Fibroblast of lung (primary cell): ENCODE results near the gene EIF4G2. TPM values are rescaled to one million over a fixed set of nuclear protein-coding genes. Genes with fewer than 3 reads are reported as not detected.

Experiments
- DNase-seq, 2 donors: peaks; one replicate each; pipeline versions ENCODE4 v3.0.0 to v3.0.0-alpha.2; 2010; ENCODE audit warnings: low read depth in 2 of 2
- H2AFZ ChIP-seq: 2 replicates; pipeline ENCODE4 v1.5.1; 2012; ENCODE audit warnings: low read length, control low read depth, inconsistent platforms
- H3K27ac ChIP-seq: 2 replicates; pipeline ENCODE4 v1.5.1; 2011; ENCODE audit warnings: low read length, control low read depth; ENCODE audit not compliant: insufficient read depth
- H3K27me3 ChIP-seq: 2 replicates; pipeline ENCODE4 v1.5.1; 2011; ENCODE audit warnings: mild to moderate bottlenecking, low read length; ENCODE audit not compliant: control insufficient read depth, insufficient read depth
- H3K36me3 ChIP-seq: 2 replicates; pipeline ENCODE4 v1.5.1; 2011; ENCODE audit warnings: low read length; ENCODE audit not compliant: control insufficient read depth, insufficient read depth
- H3K4me1 ChIP-seq: 2 replicates; pipeline ENCODE4 v1.5.1; 2011; ENCODE audit warnings: low read length; ENCODE audit not compliant: control insufficient read depth, insufficient read depth; ENCODE audit errors: extremely low read depth
- H3K4me2 ChIP-seq: 2 replicates; pipeline ENCODE4 v1.5.1; 2011; ENCODE audit warnings: low read length, control low read depth; ENCODE audit not compliant: insufficient read depth; ENCODE audit errors: extremely low read depth
- H3K4me3 ChIP-seq, 4 experiments: fragments of 200-600 bp in 1 of 4; sonication (generic) in 1 of 4; replicated peaks in 1 of 4; 2 replicates each; pipeline ENCODE4 v1.5.1; 2011 to 2016; ENCODE audit warnings: low read length in 4 of 4, low read depth in 3 of 4, mild to moderate bottlenecking in 3 of 4, control low read depth in 2 of 4, inconsistent platforms in 1 of 4, mixed read lengths in 1 of 4; ENCODE audit not compliant: insufficient read depth in 1 of 4; ENCODE audit errors: control extremely low read depth in 1 of 4
- H3K79me2 ChIP-seq: 2 replicates; pipeline ENCODE4 v1.5.1; 2012; ENCODE audit warnings: mild to moderate bottlenecking, low read length, inconsistent platforms; ENCODE audit not compliant: control insufficient read depth, insufficient read depth
- H3K9ac ChIP-seq: 2 replicates; pipeline ENCODE4 v1.5.1; 2011; ENCODE audit warnings: mild to moderate bottlenecking, low read length, control low read depth; ENCODE audit not compliant: insufficient read depth
- H3K9me3 ChIP-seq: 2 replicates; pipeline ENCODE4 v1.5.1; 2012; ENCODE audit warnings: low read depth, low read length; ENCODE audit not compliant: control insufficient read depth, insufficient read depth
- H4K20me1 ChIP-seq: 2 replicates; pipeline ENCODE4 v1.5.1; 2011; ENCODE audit warnings: low read length; ENCODE audit not compliant: control insufficient read depth, insufficient read depth; ENCODE audit errors: extremely low read depth
- EZH2 ChIP-seq: IDR thresholded peaks from 2 replicates; pipeline ENCODE4 v1.5.1; 2012; ENCODE audit warnings: low read length, control low read depth, mild to moderate bottlenecking; ENCODE audit errors: missing control alignments
- polyA plus RNA-seq, 2 donors: library from polyadenylated mRNA; depleted of rRNA in 1 of 2; stranded (reverse) in 1 of 2; unstranded in 1 of 2; fragments of >200 nt; gene quantifications; 2 replicates each; pipeline ENCODE4 v1.2.1, GENCODE V29; 2011 to 2012; ENCODE audit warnings: missing spikeins in 1 of 2
- total RNA-seq: library from RNA; depleted of rRNA; stranded (reverse); fragments of >200 nt; gene quantifications from 2 replicates; pipeline ENCODE4 v1.2.1, GENCODE V29; 2014
- TF ChIP-seq, protein P1 (sequence below), 2 donors: IDR thresholded peaks in 1 of 2; conservative IDR thresholded peaks in 1 of 2; 1 replicate in 1 of 2; 2 replicates in 1 of 2; pipeline ENCODE4 v1.5.1; 2011 to 2012; ENCODE audit warnings: low read length in 2 of 2, control low read depth in 1 of 2, inconsistent platforms in 1 of 2, low read depth in 1 of 2, mild to moderate bottlenecking in 1 of 2

Gene EIF4G2
- total and polyA plus RNA-seq, 2 donors (not counting 1 experiment from before 2014, with no cell fraction given) = 964 to 1,178 TPM

DNA sequence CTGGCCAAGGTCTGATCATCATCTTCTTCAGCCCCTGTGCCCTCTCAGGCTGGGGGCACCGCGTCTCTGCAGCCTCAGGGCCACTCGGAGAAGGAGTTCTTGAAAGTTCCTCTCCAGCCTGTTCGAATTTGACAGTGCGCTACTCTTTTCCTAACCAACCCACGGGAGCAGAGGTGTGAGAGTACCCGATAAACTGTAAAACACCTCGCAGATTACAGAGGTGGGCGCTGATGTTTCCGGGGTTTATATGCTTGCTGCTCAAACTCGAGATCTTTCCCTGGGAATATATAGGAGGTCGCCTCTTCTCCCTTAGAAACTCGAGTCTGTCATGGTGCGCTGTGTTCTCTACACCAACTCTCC lies 57.2 kb downstream of the EIF4G2 start:
- Histone ChIP-seq H3K27me3 (no peaks in the 10 kb centered on the region), H3K27ac (peak overlapping the region; percentile 80), H3K9me3 (no peaks in the 10 kb centered on the region), H3K9ac (peak overlapping the region; percentile 51), H3K4me2 (peak overlapping the region; percentile 96), H4K20me1 (no peaks in the 10 kb centered on the region), H3K4me1 (peaks cover 2% of the 10 kb centered on the region), H3K36me3 (peaks cover 8% of the 10 kb centered on the region), H3K79me2 (peaks cover 14% of the 10 kb centered on the region), H2AFZ (peak overlapping the region; percentile 0), H3K4me3 (peak overlapping the region; percentile 68 to 89 (median 78))
- no peak for DNase-seq
- no peak for TF ChIP-seq EZH2
- TF ChIP-seq, protein P1, sequence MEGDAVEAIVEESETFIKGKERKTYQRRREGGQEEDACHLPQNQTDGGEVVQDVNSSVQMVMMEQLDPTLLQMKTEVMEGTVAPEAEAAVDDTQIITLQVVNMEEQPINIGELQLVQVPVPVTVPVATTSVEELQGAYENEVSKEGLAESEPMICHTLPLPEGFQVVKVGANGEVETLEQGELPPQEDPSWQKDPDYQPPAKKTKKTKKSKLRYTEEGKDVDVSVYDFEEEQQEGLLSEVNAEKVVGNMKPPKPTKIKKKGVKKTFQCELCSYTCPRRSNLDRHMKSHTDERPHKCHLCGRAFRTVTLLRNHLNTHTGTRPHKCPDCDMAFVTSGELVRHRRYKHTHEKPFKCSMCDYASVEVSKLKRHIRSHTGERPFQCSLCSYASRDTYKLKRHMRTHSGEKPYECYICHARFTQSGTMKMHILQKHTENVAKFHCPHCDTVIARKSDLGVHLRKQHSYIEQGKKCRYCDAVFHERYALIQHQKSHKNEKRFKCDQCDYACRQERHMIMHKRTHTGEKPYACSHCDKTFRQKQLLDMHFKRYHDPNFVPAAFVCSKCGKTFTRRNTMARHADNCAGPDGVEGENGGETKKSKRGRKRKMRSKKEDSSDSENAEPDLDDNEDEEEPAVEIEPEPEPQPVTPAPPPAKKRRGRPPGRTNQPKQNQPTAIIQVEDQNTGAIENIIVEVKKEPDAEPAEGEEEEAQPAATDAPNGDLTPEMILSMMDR (conservative IDR thresholded peaks at IDR 0.05 in 1 of 2, IDR thresholded peaks at IDR 0.05 in 1 of 2; ENCODE audit: low read depth in 1 of 2, low read length in 2 of 2) = no peak

DNA sequence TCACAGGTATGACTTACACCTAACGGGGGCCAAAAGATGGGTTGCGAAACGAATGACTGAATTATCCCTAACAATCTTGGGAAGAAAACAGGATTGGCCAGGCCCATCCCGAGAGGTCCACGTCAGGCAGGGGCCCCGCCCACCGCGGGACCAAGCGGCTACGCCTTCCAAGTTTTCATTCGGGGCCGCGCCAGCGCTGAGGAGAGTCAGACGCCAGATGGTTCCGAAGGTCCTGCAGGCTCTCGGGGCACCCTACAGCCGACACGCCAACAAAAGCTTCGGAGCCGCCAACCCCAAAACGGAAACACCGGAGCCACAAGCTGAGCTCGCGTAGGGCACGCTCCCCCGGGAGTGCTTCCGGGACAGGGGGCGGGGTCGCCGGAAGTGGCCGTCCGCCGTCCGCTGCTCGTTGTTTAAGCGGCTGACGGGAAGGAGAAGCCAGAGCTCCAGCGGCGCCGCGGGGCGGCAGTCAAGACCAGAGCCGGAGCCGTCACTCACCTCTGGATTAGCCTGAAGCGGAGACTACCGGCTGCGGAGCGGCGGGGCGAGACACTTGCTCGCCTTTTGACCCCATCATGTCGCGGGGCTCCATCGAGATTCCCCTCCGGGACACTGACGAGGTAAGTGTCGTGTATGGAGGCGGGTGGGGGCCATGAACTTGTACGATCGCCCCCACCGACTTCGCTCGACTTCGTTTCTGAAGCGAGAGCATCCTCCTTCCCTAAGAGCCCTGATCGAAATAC lies 57.7 kb downstream of the EIF4G2 start, which contains the start of gene CTR9:
CTR9 (plus strand) TSS at position 409 of the 743 bp plus-strand sequence; CDS start at position 576, 167 bp downstream.
- H3K4me2 ChIP-seq = peak within 1 kb of the TSS; percentile 96
- DNase-seq = peak; percentile 90 to 93
- no peaks in the 10 kb centered on the region for H4K20me1 ChIP-seq
- no peak for TF ChIP-seq EZH2
- TF ChIP-seq, protein P1 (conservative IDR thresholded peaks at IDR 0.05 in 1 of 2, IDR thresholded peaks at IDR 0.05 in 1 of 2; ENCODE audit: low read depth in 1 of 2, low read length in 2 of 2) = peak in 1 of 2 donors; percentile 34
- peak within 1 kb of the TSS; percentile 80 for H3K27ac ChIP-seq
- peaks cover 8% of the 10 kb centered on the region for H3K36me3 ChIP-seq
- H3K4me1 ChIP-seq = peaks cover 2% of the 10 kb centered on the region
- H3K9me3 ChIP-seq = no peaks in the 10 kb centered on the region
- H3K27me3 ChIP-seq = no peaks in the 10 kb centered on the region
- H3K4me3 ChIP-seq = peak within 1 kb of the TSS; percentile 68 to 89 (median 78)
- peak within 1 kb of the TSS; percentile 51 for H3K9ac ChIP-seq
- peak within 1 kb of the TSS; percentile 68 for H2AFZ ChIP-seq
- H3K79me2 ChIP-seq = peaks cover 14% of the 10 kb centered on the region

DNA sequence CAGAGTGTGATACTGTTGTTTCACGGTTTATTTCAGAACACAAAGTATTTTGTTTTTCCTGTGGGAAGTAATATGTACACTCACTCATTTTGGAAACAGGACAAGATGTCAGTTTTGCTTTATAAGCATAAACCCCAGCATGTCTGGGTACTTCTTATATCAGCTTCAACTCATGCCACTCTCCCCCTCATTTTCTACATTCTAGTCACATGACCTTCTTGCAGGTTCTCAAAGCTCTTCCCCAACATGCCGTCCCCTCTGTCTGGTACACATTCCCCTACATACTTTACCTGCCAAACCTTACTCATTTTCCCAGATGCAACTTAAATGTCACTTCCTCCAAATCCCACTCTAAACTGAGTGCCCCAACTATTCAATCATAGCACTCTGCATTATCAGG lies 59.2 kb downstream of the EIF4G2 start:
- H3K79me2 ChIP-seq = peaks cover 14% of the 10 kb centered on the region
- TF ChIP-seq EZH2 = no peak
- TF ChIP-seq, protein P1 (conservative IDR thresholded peaks at IDR 0.05 in 1 of 2, IDR thresholded peaks at IDR 0.05 in 1 of 2; ENCODE audit: low read depth in 1 of 2, low read length in 2 of 2) = no peak
- H2AFZ ChIP-seq = no peak overlapping the region
- H4K20me1 ChIP-seq = no peaks in the 10 kb centered on the region
- no peaks in the 10 kb centered on the region for H3K27me3 ChIP-seq
- no peak overlapping the region for H3K9ac ChIP-seq
- DNase-seq = no peak
- peaks cover 3% of the 10 kb centered on the region for H3K36me3 ChIP-seq
- peaks cover 2% of the 10 kb centered on the region for H3K4me1 ChIP-seq
- no peak overlapping the region for H3K27ac ChIP-seq
- no peaks in the 10 kb centered on the region for H3K9me3 ChIP-seq
- H3K4me3 ChIP-seq = no peak overlapping the region
- H3K4me2 ChIP-seq = no peak overlapping the region
